ENCODE measurements around the gene DNAI2. TPM values are rescaled to one million over a fixed set of nuclear protein-coding genes. Genes with fewer than 3 reads are reported as not detected.

DNAI2 gene
- total and polyA plus RNA-seq, 2 donors from 2014 or later, result 0.22 TPM; not detected in 1

GRCh38 chr17:74329378-74329777, 55.3 kb downstream of the DNAI2 start:
- FAIRE-seq (no peak), DNase-seq (no peak)
- intact Hi-C loops (cut with DNase I), result no loop called here
- peaks cover 0 to 4% (median 0%) of the 10 kb centered on the region in 3 donors for H3K9me3 ChIP-seq (ENCODE audit: control insufficient read depth in 2 of 3, insufficient read depth in 1 of 3, low read length in 3 of 3)
- TF ChIP-seq, protein P1, sequence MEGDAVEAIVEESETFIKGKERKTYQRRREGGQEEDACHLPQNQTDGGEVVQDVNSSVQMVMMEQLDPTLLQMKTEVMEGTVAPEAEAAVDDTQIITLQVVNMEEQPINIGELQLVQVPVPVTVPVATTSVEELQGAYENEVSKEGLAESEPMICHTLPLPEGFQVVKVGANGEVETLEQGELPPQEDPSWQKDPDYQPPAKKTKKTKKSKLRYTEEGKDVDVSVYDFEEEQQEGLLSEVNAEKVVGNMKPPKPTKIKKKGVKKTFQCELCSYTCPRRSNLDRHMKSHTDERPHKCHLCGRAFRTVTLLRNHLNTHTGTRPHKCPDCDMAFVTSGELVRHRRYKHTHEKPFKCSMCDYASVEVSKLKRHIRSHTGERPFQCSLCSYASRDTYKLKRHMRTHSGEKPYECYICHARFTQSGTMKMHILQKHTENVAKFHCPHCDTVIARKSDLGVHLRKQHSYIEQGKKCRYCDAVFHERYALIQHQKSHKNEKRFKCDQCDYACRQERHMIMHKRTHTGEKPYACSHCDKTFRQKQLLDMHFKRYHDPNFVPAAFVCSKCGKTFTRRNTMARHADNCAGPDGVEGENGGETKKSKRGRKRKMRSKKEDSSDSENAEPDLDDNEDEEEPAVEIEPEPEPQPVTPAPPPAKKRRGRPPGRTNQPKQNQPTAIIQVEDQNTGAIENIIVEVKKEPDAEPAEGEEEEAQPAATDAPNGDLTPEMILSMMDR (IDR thresholded peaks at IDR 0.05; ENCODE audit: borderline replicate concordance, extremely low read depth, insufficient read depth), result no peak
- no peaks in the 10 kb centered on the region for H3K27me3 ChIP-seq (ENCODE audit: control insufficient read depth, insufficient read depth, low read length)
- no peak overlapping the region for H3K9ac ChIP-seq (ENCODE audit: low read length in 3 of 3)
- peaks cover 0 to 3% (median 0%) of the 10 kb centered on the region in 3 donors for H3K4me1 ChIP-seq (ENCODE audit: control insufficient read depth in 2 of 3, insufficient read depth in 2 of 3, low read depth in 1 of 3, low read length in 3 of 3)
- no peak overlapping the region for H3K27ac ChIP-seq (ENCODE audit: low read depth in 2 of 2, low read length in 2 of 2)
- no peak overlapping the region for H3K4me3 ChIP-seq (ENCODE audit: low read length in 3 of 3)
- no peaks in the 10 kb centered on the region for H3K36me3 ChIP-seq (ENCODE audit: control insufficient read depth in 2 of 3, insufficient read depth in 3 of 3, low read length in 3 of 3)

DNA sequence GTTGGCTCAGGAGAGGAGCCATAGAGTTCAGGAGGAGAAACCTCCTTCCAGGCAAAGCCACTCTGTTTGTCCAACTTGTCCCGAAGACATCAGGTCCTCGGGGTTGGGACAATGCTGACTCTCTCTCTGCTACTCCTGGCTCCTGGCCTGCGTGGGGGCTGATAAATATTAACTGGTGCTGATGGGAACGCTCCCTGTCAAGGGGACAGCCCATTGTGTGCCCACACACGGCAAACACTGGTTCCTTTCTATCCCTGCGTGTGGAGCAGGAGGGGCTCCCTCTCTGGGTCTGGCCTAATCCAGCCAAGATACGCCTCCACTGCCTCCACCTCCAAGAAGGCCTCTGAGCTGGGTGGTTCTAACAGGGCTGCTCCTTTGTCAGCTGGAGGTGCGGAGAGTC, 56.4 kb downstream of the DNAI2 start:
- TF ChIP-seq, protein P1 (IDR thresholded peaks at IDR 0.05; ENCODE audit: borderline replicate concordance, extremely low read depth, insufficient read depth), result no peak
- H3K27ac ChIP-seq (ENCODE audit: low read depth in 2 of 2, low read length in 2 of 2), result no peak overlapping the region
- H3K4me3 ChIP-seq (ENCODE audit: low read length in 3 of 3), result no peak overlapping the region
- no peaks in the 10 kb centered on the region for H3K27me3 ChIP-seq (ENCODE audit: control insufficient read depth, insufficient read depth, low read length)
- FAIRE-seq, result no peak
- DNase-seq, result no peak
- H3K9me3 ChIP-seq (ENCODE audit: control insufficient read depth in 2 of 3, insufficient read depth in 1 of 3, low read length in 3 of 3), result peaks cover 0 to 4% (median 0%) of the 10 kb centered on the region in 3 donors
- no peaks in the 10 kb centered on the region for H3K36me3 ChIP-seq (ENCODE audit: control insufficient read depth in 2 of 3, insufficient read depth in 3 of 3, low read length in 3 of 3)
- H3K9ac ChIP-seq (ENCODE audit: low read length in 3 of 3), result no peak overlapping the region
- H3K4me1 ChIP-seq (ENCODE audit: control insufficient read depth in 2 of 3, insufficient read depth in 2 of 3, low read depth in 1 of 3, low read length in 3 of 3), result peaks cover 0 to 3% (median 0%) of the 10 kb centered on the region in 3 donors
- intact Hi-C loops (cut with DNase I), result no loop called here

DNA sequence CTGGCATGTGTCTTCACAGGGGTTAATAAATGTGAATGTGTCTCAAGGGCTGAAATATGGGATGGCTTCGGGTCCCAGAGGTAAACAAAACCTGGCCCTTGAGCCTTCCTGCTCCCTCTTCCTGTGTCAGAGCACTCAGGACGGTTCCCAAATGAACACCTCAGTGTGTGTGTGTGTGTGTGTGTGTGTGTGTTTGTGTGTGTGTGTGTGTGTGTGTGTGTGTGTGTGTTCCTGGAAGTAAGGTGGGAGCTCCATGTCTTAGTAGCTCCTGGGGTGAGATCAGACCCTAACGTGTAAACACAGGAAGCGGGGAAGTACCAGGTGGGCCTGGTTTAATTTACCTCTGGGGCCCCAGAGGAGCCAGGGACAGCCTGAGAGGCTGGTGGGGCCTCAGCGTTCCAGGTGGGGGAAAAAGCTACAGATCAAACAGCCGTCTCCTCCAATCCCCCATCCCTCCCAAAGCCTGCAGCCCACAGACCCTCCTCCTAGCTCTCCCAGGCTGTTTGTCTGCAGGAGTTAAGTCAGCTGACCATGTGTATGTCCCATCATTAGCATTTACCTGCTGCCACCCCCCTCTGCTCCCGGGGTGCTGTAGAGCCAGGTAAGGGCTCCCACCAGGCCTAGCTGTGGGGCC, 58.1 kb downstream of the DNAI2 start:
- TF ChIP-seq, protein P1 (IDR thresholded peaks at IDR 0.05; ENCODE audit: borderline replicate concordance, extremely low read depth, insufficient read depth), result no peak
- H3K4me1 ChIP-seq (ENCODE audit: control insufficient read depth in 2 of 3, insufficient read depth in 2 of 3, low read depth in 1 of 3, low read length in 3 of 3), result no peaks in the 10 kb centered on the region
- FAIRE-seq, result no peak

More for the DNA sequence above, 58.1 kb downstream of the DNAI2 start:
- no peak for DNase-seq
- Histone ChIP-seq H3K27ac (ENCODE audit: low read depth in 2 of 2, low read length in 2 of 2) (no peak overlapping the region), H3K4me3 (ENCODE audit: low read length in 3 of 3) (no peak overlapping the region), H3K27me3 (ENCODE audit: control insufficient read depth, insufficient read depth, low read length) (no peaks in the 10 kb centered on the region), H3K9me3 (ENCODE audit: control insufficient read depth in 2 of 3, insufficient read depth in 1 of 3, low read length in 3 of 3) (peaks cover 0 to 4% (median 0%) of the 10 kb centered on the region in 3 donors), H3K36me3 (ENCODE audit: control insufficient read depth in 2 of 3, insufficient read depth in 3 of 3, low read length in 3 of 3) (no peaks in the 10 kb centered on the region), H3K9ac (ENCODE audit: low read length in 3 of 3) (no peak overlapping the region)
- intact Hi-C loops (cut with DNase I), result no loop called here

Measured in kidney (tissue), 14 donors.